ENCODE measurements around the gene MINDY4B.

GRCh38 chr3:150911771-150912170 is 6.5 kb upstream of the MINDY4B start:
- TF ChIP-seq CTCF (IDR thresholded peaks at IDR 0.05) (no peak), POLR2AphosphoS5 (IDR thresholded peaks at IDR 0.05) (no peak)

Measured in suprapubic skin (tissue), 3 donors.